Measurements from ENCODE around the gene TFE3.
A peak's percentile ranks its signal among the peaks of the same experiment; 100 is the strongest.

Gene TFE3

GRCh38 chrX:49060914-49061313 is 17.8 kb upstream of the TFE3 start:
- DNase-seq, result no peak

GRCh38 chrX:49059681-49060085 is 16.5 kb upstream of the TFE3 start:
- DNase-seq, result no peak

GRCh38 chrX:49059201-49059600 is 16.0 kb upstream of the TFE3 start:
- no peak for DNase-seq

GRCh38 chrX:49058794-49059193 is 15.6 kb upstream of the TFE3 start, which contains the start of gene CCDC120:
TSS of gene CCDC120 (plus strand) at chrX:49058999. CDS start at chrX:49062042, 3,043 bp downstream.
- no peak for DNase-seq

GRCh38 chrX:49054073-49054762 is 11.1 kb upstream of the TFE3 start:
- no peak for DNase-seq

- DNase-seq, result no peak
These were observed 10.3 kb upstream of the TFE3 start for GRCh38 chrX:49053223-49054072.

GRCh38 chrX:49043987-49044281 is 777 bp upstream of the TFE3 start:
- DNase-seq, result no peak

GRCh38 chrX:49042581-49043219 is 457 bp downstream of the TFE3 start:
- DNase-seq, result no peak

- DNase-seq, result no peak
These were observed 1.2 kb downstream of the TFE3 start for GRCh38 chrX:49041744-49042580.

GRCh38 chrX:49040376-49040955 is 2.7 kb downstream of the TFE3 start:
- no peak for DNase-seq

GRCh38 chrX:49039598-49040375 is 3.4 kb downstream of the TFE3 start:
- DNase-seq, result peak; percentile 26

- no peak for DNase-seq
These were observed 5.2 kb downstream of the TFE3 start for GRCh38 chrX:49037883-49038475.

- no peak for DNase-seq
These were observed 12.9 kb downstream of the TFE3 start for GRCh38 chrX:49030283-49030682.

GRCh38 chrX:49029876-49030275 is 13.3 kb downstream of the TFE3 start:
- no peak for DNase-seq

- DNase-seq, result no peak
These were observed 23.4 kb downstream of the TFE3 start for GRCh38 chrX:49019599-49020249.

- no peak for DNase-seq
These were observed 24.1 kb downstream of the TFE3 start for GRCh38 chrX:49019050-49019449.

GRCh38 chrX:49003696-49004095 is 39.5 kb downstream of the TFE3 start:
- DNase-seq, result peak; percentile 32

GRCh38 chrX:49002091-49002935 is 40.8 kb downstream of the TFE3 start, which contains the start of gene GRIPAP1:
TSS of gene GRIPAP1 (minus strand) at chrX:49002264. CDS start at chrX:49002229, 35 bp downstream.
- DNase-seq, result peak; percentile 2

GRCh38 chrX:49001521-49002090 is 41.6 kb downstream of the TFE3 start:
- no peak for DNase-seq

Measured in NCI-H1048 (cell line).